RWPE1 (cell line): ENCODE data around the gene AMIGO1.

ENCODE experiments used
- CTCF ChIA-PET: fragments of 350-600 bp; sonication (Branson Sonifier 250); formaldehyde crosslinking; extraction: SDS; loops from one replicate; lab custom pipeline; 2021; lab: Yijun Ruan, JAX
- POLR2A ChIA-PET: fragments of 400-600 bp; formaldehyde crosslinking; extraction: SDS; loops from one replicate; lab custom pipeline; 2020; ENCODE audit warnings: antibody characterized with exemption; ENCODE audit not compliant: low non-redundant PET; lab: Yijun Ruan, JAX
- DNase-seq: peaks from one replicate; pipeline ENCODE4 v3.0.0; 2012; ENCODE audit warnings: low spot score
- H3K27ac ChIP-seq: fragments of 450-650 bp; 2 replicates; pipeline ENCODE4 v1.5.1; 2017
- CTCF ChIP-seq: fragments of 450-650 bp; conservative IDR thresholded peaks from 2 replicates; pipeline ENCODE4 v1.5.1; 2017; ENCODE audit warnings: low read depth, mild to moderate bottlenecking

Gene AMIGO1

GRCh38 chr1:109466125-109466451 lies 43.4 kb downstream of the AMIGO1 start:
- TF ChIP-seq CTCF = no peak
- no peak for DNase-seq
- no peak overlapping the region for H3K27ac ChIP-seq
- POLR2A ChIA-PET = no interaction called here
- CTCF ChIA-PET = interaction anchor here (0.9 kb wide), 1 partner anchor 82 kb away, joined by 3 read pairs; no protein-coding TSS in a partner anchor

- no peak for DNase-seq
- no peak overlapping the region for H3K27ac ChIP-seq
- no peak for TF ChIP-seq CTCF
- ChIA-PET CTCF (no interaction called here), POLR2A (no interaction called here)
These were observed 51.7 kb downstream of the AMIGO1 start for GRCh38 chr1:109457819-109458218.

GRCh38 chr1:109454497-109455133 lies 54.9 kb downstream of the AMIGO1 start:
- POLR2A ChIA-PET = no interaction called here
- no peak for DNase-seq
- CTCF ChIA-PET = interaction anchor here (0.6 kb wide), 1 partner anchor 742 kb away, joined by 3 read pairs; no protein-coding TSS in a partner anchor
- TF ChIP-seq CTCF = no peak
- H3K27ac ChIP-seq = no peak overlapping the region
